GM23248 (cell line): Measurements from ENCODE around the gene GLDC.
"Not testable (repeated sequence)": the region's sequence is repeated elsewhere in the genome, so short reads cannot be mapped to it uniquely, and the experiment has no call there.

Source experiments
- EZH2 ChIP-seq: fragments of 200-600 bp; sonication (generic); IDR thresholded peaks from 2 replicates; pipeline ENCODE4 v1.6.1; 2018; ENCODE audit warnings: antibody characterized with exemption, mild to moderate bottlenecking; ENCODE audit not compliant: insufficient read depth, poor library complexity, severe bottlenecking
- EZH2phosphoT487 ChIP-seq: fragments of 200-600 bp; sonication (generic); IDR thresholded peaks from 2 replicates; pipeline ENCODE4 v1.6.1; 2018; ENCODE audit warnings: antibody characterized with exemption, moderate library complexity, mild to moderate bottlenecking, low read depth; ENCODE audit not compliant: insufficient read depth

DNA sequence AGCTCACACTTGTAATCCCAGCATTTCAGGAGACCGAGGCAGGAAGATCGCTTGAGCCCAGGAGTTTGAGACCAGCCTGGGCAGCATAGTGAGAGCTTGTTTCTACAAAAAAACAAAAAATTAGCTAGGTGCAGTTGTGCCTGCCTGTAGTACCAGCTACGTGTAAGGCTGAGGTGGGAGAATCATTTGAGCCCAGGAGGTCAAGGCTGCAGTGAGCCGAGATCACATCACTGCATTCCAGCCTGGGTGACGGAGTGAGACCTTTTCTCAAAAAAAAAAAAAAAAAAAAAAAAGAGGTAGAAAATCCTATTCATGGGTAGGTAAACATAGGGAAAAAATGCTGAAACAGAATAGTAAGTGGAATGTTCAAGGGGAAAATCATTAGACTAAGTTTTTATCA lies 102.9 kb downstream of the GLDC start:
- not testable (repeated sequence) for TF ChIP-seq EZH2phosphoT487, EZH2
